Retinal pigment epithelial cell (primary cell): ENCODE results near the gene ATF6.

Experiments used
- DNase-seq: peaks from one replicate; pipeline ENCODE4 v3.0.0-alpha.2; 2010; ENCODE audit warnings: low read depth
- H3K4me3 ChIP-seq: 2 replicates; pipeline ENCODE4 v1.5.1; 2011; ENCODE audit warnings: mild to moderate bottlenecking, low read length, control low read depth, moderate library complexity
- TF ChIP-seq, protein P1 (sequence below): conservative IDR thresholded peaks from 2 replicates; pipeline ENCODE4 v1.5.1; 2011; ENCODE audit warnings: low read depth, low read length, control low read depth, inconsistent platforms

ATF6 gene

DNA sequence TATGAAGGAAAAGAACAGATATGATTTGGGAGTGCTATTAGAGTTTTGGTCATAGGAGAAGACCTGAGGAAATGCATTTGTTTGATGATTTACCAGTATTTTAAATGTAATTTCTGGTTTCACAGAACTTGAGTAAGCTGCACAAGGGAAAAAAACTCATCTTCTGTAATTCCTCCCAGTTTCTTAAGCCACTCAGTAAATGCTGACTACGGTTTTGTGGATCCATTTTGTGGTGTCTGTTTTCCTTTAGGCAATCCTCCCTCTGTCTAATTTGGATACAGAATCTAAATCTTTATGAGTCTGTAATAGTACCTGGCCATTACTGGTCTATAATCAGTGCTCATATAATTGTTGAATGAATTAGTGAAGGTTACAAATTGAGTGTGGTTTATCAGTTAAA, 185.5 kb downstream of the ATF6 start:
- no peak for DNase-seq
- H3K4me3 ChIP-seq, result no peak overlapping the region
- TF ChIP-seq, protein P1, sequence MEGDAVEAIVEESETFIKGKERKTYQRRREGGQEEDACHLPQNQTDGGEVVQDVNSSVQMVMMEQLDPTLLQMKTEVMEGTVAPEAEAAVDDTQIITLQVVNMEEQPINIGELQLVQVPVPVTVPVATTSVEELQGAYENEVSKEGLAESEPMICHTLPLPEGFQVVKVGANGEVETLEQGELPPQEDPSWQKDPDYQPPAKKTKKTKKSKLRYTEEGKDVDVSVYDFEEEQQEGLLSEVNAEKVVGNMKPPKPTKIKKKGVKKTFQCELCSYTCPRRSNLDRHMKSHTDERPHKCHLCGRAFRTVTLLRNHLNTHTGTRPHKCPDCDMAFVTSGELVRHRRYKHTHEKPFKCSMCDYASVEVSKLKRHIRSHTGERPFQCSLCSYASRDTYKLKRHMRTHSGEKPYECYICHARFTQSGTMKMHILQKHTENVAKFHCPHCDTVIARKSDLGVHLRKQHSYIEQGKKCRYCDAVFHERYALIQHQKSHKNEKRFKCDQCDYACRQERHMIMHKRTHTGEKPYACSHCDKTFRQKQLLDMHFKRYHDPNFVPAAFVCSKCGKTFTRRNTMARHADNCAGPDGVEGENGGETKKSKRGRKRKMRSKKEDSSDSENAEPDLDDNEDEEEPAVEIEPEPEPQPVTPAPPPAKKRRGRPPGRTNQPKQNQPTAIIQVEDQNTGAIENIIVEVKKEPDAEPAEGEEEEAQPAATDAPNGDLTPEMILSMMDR, result no peak

DNA sequence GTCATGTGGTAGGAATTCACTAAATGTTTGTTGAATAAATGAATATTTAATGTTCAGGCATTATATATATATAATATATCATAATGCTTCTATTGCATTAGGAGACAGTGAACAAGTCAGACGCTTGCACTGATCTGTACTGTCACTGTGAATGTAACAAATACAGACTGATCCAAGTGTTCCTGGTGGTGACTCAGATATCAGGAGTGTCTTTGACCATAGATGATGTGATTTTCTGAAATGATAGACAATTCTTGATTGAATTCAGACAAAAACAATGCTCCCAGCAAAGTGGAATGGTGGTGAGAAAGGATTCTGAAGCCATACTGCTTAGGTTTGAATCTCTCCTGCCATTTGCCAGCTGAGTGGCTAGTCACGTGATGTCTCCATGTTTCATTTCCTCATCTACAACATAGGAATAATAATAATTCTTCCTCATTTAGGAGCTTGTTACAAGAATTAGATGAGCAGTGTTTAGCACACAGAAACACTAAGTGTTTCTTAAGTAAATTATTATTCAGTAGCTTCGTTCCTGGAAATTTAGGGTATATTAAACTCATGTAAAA, 186.6 kb downstream of the ATF6 start:
- TF ChIP-seq, protein P1, result no peak
- H3K4me3 ChIP-seq, result no peak overlapping the region
- DNase-seq, result no peak

DNA sequence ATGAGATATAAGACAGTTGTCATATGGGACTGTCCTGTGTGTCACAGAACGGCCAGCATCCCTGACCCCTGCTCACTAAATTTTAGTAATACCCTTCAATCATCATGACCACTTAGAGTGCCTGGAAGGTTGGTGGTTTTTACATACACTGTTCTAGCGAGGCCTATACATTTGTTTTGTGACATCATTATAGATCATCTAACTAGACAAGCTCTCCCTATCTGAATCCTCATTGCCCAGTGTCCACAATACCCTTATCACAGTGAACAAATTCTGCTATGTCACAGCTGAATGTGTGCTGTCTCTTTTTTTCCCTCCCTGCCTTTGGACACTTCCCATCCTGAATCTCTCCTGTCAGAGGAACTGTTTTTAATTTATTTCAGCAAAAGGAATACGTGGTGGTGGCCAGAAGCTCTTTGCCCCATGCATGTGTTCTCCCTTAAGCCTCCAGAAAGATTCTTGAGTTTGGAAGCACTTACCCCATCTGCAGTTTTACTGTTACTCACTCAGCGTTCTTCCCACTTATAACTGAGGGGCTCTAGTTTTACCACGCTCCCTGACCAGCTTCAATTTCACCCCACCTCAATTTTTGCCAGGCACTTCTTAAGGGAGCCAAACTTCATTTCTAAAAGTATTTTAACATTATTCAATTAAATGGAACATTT, 187.3 kb downstream of the ATF6 start:
- DNase-seq, result no peak
- TF ChIP-seq, protein P1, result no peak
- no peak overlapping the region for H3K4me3 ChIP-seq

DNA sequence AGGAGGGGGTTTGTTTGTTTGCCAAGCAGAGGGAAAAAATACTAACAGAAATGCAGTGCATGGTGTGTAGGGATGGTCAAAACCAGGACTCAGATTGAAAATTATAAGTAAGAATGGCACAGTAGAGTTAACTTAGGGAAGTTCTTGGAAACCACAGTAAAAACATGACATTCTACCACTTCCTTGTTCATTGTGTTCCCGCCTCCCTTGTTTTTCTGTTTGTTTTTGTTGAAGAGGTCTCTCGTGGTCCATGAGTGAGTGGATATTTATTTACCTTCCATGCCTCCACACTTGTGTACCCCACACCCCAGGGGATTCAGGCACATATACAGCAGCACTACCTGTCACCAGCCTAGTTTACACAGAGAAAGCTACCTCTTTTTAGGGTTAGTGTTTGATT, 187.9 kb downstream of the ATF6 start:
- TF ChIP-seq, protein P1, result no peak
- no peak for DNase-seq
- no peak overlapping the region for H3K4me3 ChIP-seq

DNA sequence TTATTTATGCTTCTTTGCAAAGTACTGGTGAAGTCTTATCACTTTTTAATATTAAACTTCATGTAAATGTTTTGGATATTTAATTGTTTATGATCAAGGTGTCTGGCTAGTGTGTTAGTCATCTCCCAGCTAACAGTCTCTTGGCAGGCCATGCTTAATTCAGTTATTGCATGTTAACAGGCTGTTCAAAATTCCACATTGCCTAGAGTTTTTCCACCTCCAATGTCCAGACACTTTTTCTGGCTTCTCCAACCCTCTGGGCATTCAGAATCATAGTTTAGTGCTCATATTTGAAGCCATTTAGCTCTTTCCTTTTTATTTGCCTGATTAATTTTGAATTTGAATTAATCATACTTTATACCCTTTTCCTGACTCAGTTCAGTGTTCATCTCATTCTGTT, 188.3 kb downstream of the ATF6 start:
- no peak overlapping the region for H3K4me3 ChIP-seq
- DNase-seq, result no peak
- TF ChIP-seq, protein P1, result no peak

DNA sequence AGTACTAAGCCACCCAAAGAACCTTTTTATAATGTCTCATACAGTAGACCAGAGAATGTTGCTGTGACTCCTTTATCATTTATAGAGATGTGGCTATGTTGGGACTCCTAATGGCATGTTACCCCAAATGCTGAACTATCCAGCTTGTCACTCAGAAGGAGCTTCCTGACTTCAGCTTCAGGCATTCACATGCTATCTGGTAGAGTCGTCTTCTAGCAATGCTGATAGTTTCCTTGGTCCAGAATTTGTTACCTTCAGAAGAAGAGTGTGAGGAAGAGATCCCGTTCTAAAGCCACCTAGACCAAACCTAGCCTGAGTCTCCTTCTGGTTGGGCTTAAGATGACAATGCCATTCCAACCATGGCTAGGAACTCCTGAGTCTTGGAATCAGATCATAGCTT, 189.5 kb downstream of the ATF6 start:
- no peak overlapping the region for H3K4me3 ChIP-seq
- DNase-seq, result no peak
- TF ChIP-seq, protein P1, result no peak

DNA sequence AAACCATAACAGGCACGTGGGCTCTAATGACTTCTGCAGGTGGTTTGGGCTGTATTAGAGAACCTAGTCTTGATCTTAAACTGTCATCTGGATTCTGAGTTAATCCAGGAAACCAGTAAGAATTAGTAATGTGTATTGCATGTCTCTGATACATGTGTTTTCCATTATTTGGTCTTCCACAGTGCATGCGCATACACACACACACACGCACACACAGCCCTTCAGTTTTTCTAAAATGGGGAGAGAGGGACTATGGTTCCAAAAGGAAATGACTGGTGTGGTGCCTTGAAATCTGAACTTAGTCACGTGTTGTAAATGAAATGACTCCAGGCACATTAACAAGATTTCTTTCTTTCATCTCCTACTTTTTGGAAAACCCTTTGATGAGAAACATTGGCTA, 190.0 kb downstream of the ATF6 start:
- TF ChIP-seq, protein P1, result no peak
- no peak overlapping the region for H3K4me3 ChIP-seq
- DNase-seq, result no peak
